HG02798 (cell line): ENCODE results near the gene NANOS2.

Experiments
- ATAC-seq: cut with Tn5 transposase; IDR thresholded peaks from one replicate; pipeline ENCODE4 v1.9.1; 2021; ENCODE audit warnings: mild to moderate bottlenecking; ENCODE audit not compliant: unreplicated experiment, poor library complexity

NANOS2 gene

GRCh38 chr19:45913874-45914830 is at the start of gene NANOS2:
Gene NANOS2, minus strand, starts transcription at chr19:45914778. Its CDS starts 85 bp downstream, at chr19:45914693.
- ATAC-seq, result no peak

GRCh38 chr19:45962021-45962420 is 47.4 kb upstream of the NANOS2 start:
- ATAC-seq, result no peak

- ATAC-seq, result no peak
Measured at GRCh38 chr19:45960595-45961235, 46.1 kb upstream of the NANOS2 start.

GRCh38 chr19:45959517-45960025 is 45.0 kb upstream of the NANOS2 start:
- ATAC-seq, result no peak

GRCh38 chr19:45958769-45959516 is 44.4 kb upstream of the NANOS2 start:
- no peak for ATAC-seq

- no peak for ATAC-seq
Measured at GRCh38 chr19:45958320-45958719, 43.7 kb upstream of the NANOS2 start.

- no peak for ATAC-seq
Measured at GRCh38 chr19:45955905-45956608, 41.5 kb upstream of the NANOS2 start.

GRCh38 chr19:45954156-45954555 is 39.6 kb upstream of the NANOS2 start:
- ATAC-seq, result no peak

- no peak for ATAC-seq
Measured at GRCh38 chr19:45953676-45954075, 39.1 kb upstream of the NANOS2 start.

- ATAC-seq, result no peak
Measured at GRCh38 chr19:45952686-45953505, 38.3 kb upstream of the NANOS2 start.

GRCh38 chr19:45952341-45952685 is 37.7 kb upstream of the NANOS2 start:
- ATAC-seq, result no peak

GRCh38 chr19:45947926-45948325 is 33.3 kb upstream of the NANOS2 start:
- no peak for ATAC-seq

GRCh38 chr19:45940515-45940805 is 25.9 kb upstream of the NANOS2 start:
- no peak for ATAC-seq

GRCh38 chr19:45939792-45940514 is 25.4 kb upstream of the NANOS2 start:
- no peak for ATAC-seq

GRCh38 chr19:45938733-45939319 is 24.2 kb upstream of the NANOS2 start:
- ATAC-seq, result no peak

GRCh38 chr19:45935267-45935666 is 20.7 kb upstream of the NANOS2 start:
- no peak for ATAC-seq

GRCh38 chr19:45934551-45935230 is 20.1 kb upstream of the NANOS2 start:
- ATAC-seq, result no peak

- ATAC-seq, result no peak
Measured at GRCh38 chr19:45933759-45934158, 19.2 kb upstream of the NANOS2 start.
